ENCODE data around the gene EP400. TPM values are rescaled to one million over a fixed set of nuclear protein-coding genes. Genes with fewer than 3 reads are reported as not detected.

EP400 gene
- total RNA-seq, 1 experiment from 2014 or later: 61.7 TPM

- Histone ChIP-seq H3K27ac (ENCODE audit: insufficient read length, low read depth, low read length) (no peak overlapping the region), H3K9ac (ENCODE audit: extremely low read depth, insufficient read length, low read length) (no peak overlapping the region), H2BK15ac (ENCODE audit: low read depth, low read length) (no peak overlapping the region), H3K4me1 (ENCODE audit: insufficient read depth, low read length) (peaks cover 8% of the 10 kb centered on the region; the same call in 1 of the 2 replicates), H3K18ac (ENCODE audit: insufficient read length, low read depth, low read length) (no peak overlapping the region), H3K4ac (ENCODE audit: low read depth, low read length) (no peak overlapping the region), H3K56ac (ENCODE audit: insufficient read length, low read depth, low read length) (no peak overlapping the region), H3K79me2 (ENCODE audit: insufficient read depth, low read length) (no peaks in the 10 kb centered on the region; the same call in 1 of the 2 replicates), H2AK5ac (ENCODE audit: insufficient read length, low read length) (no peak overlapping the region), H4K20me1 (ENCODE audit: control insufficient read depth, insufficient read depth, insufficient read length) (no peaks in the 10 kb centered on the region), H2BK5ac (ENCODE audit: insufficient read length, low read length) (no peak overlapping the region), H2BK20ac (ENCODE audit: low read depth, low read length, poor library complexity, severe bottlenecking) (no peak overlapping the region), H3K23ac (ENCODE audit: insufficient read length, low read depth, low read length) (no peak overlapping the region), H3K4me2 (ENCODE audit: insufficient read depth, insufficient read length, low read length) (no peak overlapping the region), H2BK12ac (ENCODE audit: insufficient read length, low read depth, low read length) (no peak overlapping the region), H3K9me3 (ENCODE audit: control insufficient read depth, low read depth, low read length) (no peaks in the 10 kb centered on the region), H4K91ac (ENCODE audit: insufficient read length, low read depth, low read length) (no peak overlapping the region), H3K79me1 (ENCODE audit: insufficient read depth, low read depth, low read length, poor library complexity, severe bottlenecking) (peaks cover 3% of the 10 kb centered on the region), H3K14ac (ENCODE audit: insufficient read depth, low read length) (no peak overlapping the region), H4K5ac (ENCODE audit: insufficient read length, low read depth, low read length) (no peak overlapping the region), H2AFZ (ENCODE audit: low read length) (no peak overlapping the region), H2BK120ac (ENCODE audit: low read depth, low read length, poor library complexity, severe bottlenecking) (no peak overlapping the region), H4K8ac (replicated peaks; ENCODE audit: insufficient read length, low read depth, low read length) (no peak overlapping the region), H3K27me3 (ENCODE audit: insufficient read depth, low read length) (no peaks in the 10 kb centered on the region), H3K23me2 (ENCODE audit: insufficient read length, low read depth, low read length, poor library complexity, severe bottlenecking) (no peaks in the 10 kb centered on the region), H3T11ph (ENCODE audit: low read length) (no peak overlapping the region)
- peaks cover 33 to 44% of the 10 kb centered on the region in 2 experiments for H3K4me1 Mint-ChIP-seq
- no peak overlapping the region for H3K4me3 Mint-ChIP-seq
- WGBS (ENCODE audit: extremely low coverage, insufficient read length, low lambda C conversion rate): no CpG with 5 or more reads among the region's 4 CpGs
- H3K27me3 Mint-ChIP-seq (ENCODE audit: low read depth): no peaks in the 10 kb centered on the region; the same call in 1 of the 2 replicates
- DNase-seq: no peak
- peaks cover 42 to 63% (median 46%) of the 10 kb centered on the region in 3 experiments; a peak in 6 of 7 replicates for H3K36me3 Mint-ChIP-seq (ENCODE audit: insufficient read depth in 1 of 3, low read depth in 3 of 3)
- no peaks in the 10 kb centered on the region for H3K9me3 Mint-ChIP-seq
- H3K27ac Mint-ChIP-seq: peak overlapping the region in 1 of 3 experiments; percentile 66; a peak in 3 of 7 replicates
- no peak for TF ChIP-seq CTCF (conservative IDR thresholded peaks at IDR 0.05)
These were observed 44.8 kb downstream of the EP400 start for GRCh38 chr12:131994589-131994988.
